GM18870 (cell line): ENCODE results near the gene KCNQ1OT1.

Experiments used
- ATAC-seq: cut with Tn5 transposase; IDR thresholded peaks from one replicate; pipeline ENCODE4 v1.9.1; 2021; ENCODE audit warnings: moderate library complexity; ENCODE audit not compliant: unreplicated experiment

Gene KCNQ1OT1

DNA sequence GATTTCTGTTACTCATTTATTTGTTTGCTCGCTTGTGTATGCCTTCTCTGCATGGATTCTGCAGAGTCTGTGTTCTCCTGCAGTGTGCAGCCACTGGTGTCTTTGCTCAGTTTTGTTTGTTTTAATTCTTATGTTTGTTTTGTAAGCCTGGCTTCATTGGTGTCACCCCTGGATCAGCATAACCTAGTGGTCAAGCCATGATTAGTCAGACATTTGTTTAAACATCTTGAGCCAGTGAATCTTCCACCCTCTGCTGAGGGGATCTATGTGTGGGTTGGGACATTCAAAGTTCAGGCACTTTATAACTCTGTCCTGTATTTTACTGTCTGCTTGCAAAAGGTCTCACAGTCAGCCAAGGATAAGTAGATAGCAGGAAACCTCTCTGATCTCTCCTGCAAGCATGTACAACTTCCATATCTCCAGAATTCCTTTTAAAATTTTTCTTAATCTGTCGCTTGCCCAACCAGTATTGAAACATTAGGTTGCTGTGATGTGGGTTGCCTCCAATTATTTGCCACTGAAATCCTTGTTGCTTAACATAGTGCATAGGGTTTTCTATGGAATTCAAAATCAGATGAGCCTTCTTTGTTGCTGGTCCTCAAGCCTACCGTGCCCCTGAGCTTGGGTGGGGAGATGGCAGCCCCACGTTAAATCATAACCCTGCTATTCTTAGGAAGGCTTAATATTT lies 86.8 kb downstream of the KCNQ1OT1 start:
- no peak for ATAC-seq

DNA sequence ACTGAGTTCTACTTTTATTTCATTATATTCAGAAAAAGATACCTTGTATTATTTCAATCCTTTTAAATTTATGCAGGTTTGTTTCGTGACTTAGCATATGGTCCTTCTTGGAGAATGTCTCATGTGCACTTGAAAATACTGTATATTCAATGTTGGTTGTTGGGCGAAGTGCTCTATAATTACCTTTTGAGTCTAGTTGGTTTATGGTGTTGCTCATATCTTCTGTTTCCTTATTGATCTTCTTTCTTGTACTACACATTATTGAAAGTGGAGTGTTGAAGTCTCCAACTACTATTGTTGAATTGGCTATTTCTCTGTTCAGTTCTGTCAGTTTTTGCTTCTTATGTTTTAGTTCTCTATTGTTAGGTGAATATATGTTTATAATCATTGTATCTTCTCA lies 90.4 kb downstream of the KCNQ1OT1 start:
- ATAC-seq = no peak

DNA sequence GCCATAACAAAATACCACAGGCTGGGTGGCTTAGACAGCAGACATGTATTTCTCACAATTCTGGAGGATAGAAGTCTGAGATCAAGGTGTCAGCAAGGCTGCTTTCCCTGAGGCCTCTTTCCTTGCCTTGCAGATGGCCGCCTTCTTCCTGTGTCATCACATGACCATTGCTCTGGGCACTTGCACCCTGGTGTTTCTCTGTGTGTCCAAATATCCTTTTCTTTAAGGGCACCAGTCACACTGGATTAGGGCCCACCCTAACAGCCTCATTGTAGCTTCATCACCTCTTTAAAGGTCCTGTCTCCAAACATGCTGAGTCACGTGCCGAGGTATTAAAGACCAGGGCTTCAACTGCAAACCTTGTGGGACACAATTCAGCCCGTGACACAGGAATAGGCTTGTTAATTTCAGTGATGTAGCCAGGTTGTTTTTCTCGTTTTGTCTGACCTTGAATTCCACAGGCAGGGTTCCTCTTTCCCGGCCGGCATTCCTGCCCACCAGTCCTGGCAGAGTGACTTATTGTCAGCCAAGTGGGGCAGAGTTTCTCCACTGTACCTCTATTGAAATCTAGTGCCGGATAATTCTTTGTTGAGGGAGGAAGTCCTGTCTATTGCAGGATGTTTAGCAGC lies 100.1 kb downstream of the KCNQ1OT1 start:
- ATAC-seq = no peak

DNA sequence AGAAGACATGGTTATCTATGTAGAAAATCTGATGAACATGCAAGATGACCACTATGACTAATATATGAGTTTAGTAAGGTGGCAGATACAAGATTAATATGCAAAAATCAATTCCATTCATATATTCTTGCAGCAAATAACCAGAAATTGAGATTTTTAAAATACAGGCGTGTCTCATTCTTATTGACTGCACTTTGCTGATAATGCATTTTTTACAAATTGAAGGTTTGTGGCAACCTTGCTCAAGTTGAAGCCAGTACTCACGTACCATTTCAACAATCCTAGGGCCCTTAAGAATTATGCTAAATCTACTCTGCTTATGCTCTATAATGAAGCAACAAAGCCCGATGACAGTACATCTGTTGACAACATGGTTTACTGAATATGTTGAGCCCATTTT lies 104.6 kb downstream of the KCNQ1OT1 start:
- ATAC-seq = no peak

DNA sequence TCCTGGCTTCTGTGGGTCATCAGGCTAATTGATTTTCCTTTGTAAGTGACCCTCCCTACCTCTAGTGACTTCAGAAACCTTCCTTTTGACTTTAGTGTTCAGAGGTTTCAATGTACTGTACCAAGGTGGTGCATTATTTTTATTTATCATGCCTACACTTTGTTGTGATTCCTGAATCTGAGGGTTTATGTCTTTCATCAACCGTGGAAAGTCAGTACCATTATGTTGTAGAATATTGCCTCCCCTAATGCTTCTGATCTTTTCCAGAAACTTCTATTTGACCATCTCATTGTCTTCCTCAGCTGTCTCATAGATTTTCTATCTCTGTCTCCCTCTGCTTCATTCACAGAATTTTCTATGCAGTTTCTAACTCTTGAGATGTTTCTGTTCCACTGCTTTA lies 105.5 kb downstream of the KCNQ1OT1 start:
- ATAC-seq = no peak

DNA sequence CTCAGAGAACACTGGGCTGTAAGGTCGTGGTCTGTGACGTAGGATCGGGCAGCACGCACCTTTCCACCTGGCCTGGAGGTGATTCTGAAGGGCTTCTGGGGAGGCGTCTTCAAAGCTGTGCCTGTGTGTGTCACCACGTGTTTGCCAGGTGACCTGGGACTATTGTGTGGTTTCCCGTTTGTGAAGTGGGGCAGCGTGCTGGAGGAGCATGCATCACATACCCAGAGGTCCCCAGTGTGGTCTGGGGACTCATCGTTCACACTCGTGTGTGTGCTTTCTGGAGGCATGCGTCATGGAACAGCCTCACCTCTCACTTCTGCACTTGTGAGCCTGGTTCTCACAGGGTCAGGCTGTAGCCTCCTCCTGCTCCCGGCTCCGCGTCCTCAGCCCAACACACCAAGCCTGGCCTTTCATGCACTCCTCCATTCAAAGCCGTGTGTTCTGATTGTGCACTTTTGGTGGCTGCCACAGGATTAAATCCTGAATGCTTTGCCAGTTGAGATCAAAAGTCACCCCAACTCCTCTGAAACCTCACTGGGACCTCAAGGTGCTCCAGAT lies 106.3 kb downstream of the KCNQ1OT1 start:
- ATAC-seq = no peak

DNA sequence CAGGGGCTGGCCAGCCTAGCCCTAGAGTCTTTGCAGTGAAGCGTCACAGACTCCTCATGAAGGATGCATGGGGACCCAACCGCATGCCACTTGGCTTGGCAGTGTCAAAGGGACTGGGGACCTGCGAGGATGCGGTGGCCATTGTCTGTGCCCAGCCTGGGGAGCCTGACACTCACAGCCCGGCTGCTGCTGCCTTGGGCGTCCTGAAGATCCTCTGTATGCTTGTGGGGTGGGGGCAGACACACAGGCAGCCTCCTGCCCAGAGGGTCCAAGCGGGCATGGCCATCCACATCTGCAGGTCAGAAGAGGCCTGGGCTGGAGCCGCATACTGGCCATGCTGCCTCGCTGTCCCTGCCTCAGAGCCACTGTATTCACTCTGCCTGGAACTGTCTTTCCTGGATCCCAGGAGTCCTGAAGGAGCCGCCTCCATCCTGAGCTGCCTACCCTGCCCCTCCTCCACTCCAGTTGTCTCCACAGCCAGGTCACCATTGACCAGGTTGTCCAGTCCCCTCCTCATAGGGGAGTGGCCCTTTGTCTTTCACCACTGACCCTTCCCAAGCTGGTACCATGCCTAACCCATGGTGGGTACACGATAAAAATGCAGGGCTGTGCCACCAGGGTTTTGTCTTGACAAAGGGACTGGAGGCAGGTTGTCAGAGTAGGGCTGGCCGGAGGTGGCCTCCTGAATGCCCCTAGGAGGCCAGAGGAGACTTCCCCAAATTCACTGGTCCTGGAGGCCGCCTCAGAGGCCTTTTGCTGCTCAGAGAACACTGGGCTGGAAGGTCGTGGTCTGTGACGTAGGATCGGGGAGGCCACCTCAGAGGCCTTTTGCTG lies 107.0 kb downstream of the KCNQ1OT1 start:
- no peak for ATAC-seq

DNA sequence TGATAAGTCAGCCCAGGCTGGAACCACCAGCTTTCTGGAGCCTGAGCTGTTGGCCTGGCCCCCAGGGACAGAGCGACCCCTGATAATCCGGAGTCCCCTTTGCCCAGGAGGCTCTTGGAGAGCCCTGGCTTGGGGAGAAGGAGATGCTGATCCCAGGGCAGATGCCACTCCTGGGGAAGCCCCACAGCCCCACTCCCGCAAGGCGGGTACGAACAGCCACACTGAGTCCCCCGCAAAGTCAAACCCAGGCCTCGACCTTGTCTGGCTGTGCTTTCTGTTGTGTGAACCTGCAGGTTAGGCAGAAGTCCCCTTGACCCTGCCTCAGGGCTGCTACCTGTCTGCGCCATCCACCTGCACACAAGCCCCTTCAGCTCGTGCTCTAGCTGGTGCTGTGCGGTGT lies 108.0 kb downstream of the KCNQ1OT1 start:
- ATAC-seq = no peak

DNA sequence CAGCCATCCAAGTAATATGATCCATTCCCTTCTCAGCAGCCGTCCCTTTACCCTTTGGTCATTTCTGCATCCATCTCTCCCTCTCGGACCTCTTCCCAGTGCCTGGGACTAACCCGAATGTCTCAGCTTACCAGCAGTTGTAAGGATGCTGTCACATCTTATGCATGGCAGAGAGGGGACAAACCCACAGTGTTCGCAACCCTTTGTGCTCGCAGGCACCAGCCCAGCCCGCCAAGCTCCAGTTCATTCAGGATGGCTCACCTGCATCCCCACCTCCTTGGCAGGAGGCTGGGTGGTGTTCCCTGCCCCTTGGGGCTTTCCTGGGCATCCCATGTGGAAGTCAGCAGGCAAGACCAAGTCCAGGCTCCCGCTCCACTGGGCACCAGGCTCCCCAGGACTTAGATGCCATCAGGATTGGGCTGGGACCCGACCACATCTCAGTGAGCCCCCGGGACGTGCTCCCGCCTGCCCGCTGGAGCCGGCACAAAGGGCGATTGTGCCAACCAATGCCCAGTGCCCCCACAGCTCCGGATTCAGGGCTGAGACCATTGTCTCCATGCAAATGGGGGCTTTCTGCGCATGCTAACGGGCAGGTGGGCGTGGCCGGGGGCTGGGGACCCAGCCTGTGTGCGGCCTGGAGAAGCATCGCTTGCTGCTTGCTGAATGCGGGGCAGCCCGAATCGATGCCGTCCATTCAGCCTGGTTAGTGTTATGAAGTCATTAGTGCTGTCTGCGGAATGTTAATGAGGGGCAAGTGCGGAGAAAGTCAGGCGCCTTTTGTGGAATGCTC lies 108.6 kb downstream of the KCNQ1OT1 start:
- no peak for ATAC-seq

DNA sequence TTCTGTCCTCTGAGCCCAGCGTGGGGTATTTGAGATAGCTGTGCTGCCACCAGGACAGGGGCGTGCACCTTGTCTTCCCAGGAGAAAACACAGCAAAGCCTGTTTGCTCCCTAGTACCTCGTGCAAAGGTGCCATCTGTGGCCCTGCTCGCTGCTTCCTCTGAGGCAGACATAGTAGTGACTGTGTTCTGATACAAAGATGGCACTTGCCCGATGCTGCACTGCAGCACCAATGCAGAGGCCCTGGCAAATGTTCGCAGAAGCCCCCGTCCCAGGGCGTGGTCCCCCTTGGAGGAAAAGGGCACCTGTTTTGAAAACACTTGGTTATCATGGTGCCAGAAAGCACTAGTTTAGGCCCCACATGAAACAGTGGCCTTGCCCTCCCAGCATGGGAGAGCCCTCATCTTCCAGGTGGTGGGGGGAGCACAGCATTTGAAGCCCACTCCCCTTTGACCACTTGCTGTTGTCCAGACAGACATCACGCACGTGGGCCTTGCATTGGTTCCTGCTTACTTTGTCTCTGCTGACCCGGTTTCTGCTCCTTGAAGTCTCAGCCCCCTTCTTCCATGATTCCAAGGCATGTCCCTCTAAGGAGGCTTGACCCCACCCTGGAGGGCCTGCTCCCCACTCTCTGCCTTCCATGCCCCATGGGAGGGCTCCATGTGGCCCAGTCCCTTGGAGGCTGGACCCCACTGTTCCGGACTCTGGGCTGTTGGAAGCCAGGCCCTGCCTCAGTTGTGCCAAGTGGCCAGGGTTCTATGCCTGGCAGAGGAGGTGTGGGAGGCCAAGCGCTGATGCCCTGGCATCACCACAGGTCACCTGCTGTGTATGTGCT lies 109.4 kb downstream of the KCNQ1OT1 start:
- ATAC-seq = no peak

DNA sequence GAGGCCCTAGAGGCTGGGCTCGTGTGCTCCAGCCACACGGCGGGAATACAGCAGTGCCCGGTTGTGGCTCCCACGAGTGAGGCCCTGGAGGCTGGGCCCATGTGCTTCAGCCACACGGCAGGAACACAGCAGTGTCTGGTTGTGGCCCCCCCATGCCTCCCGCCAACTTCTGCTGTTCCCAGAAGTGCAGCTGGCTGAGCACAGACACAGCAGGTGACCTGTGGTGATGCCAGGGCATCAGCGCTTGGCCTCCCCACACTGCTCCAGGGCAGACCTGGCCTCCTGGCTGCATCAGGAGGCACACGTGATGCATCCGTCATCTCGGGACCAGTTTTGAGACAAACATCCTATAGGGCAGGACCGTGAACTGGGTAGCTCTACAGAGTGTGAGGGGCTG lies 110.3 kb downstream of the KCNQ1OT1 start:
- ATAC-seq = no peak

DNA sequence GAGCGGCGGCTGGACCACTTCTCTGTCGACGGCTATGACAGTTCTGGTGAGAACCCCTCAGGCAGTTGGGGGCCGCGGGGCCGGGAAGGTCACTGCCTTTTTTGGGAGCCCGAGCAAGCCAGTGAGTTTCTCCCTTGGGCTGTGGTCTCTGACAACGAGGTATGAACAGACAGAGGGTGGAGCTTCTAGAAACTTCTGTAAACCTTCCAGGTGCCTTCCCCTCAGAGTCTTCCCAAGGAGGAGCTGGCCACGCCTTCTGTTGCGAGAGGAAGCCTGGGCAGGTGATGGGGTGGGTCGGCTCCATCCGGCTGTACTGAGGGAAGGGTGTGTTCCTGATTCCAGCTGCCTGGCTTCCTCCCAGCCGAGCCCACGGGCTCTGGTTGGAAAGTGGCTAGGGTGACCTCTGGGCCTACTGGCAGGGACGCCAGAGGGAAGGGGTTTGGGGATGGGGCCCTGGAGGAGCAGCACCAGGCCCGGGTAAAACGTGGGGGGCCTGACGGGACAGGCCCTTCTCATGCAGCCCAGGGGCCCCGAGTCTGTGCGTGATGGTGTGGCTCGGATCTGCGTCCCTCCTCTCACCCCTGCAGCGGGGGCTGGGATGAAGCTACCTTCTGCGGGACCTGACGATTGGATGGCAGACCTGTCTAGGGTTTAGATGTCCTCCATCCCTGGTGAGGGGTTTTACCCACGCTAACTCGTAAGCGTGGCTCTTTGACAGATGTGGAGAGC lies 110.8 kb downstream of the KCNQ1OT1 start:
- ATAC-seq = no peak

DNA sequence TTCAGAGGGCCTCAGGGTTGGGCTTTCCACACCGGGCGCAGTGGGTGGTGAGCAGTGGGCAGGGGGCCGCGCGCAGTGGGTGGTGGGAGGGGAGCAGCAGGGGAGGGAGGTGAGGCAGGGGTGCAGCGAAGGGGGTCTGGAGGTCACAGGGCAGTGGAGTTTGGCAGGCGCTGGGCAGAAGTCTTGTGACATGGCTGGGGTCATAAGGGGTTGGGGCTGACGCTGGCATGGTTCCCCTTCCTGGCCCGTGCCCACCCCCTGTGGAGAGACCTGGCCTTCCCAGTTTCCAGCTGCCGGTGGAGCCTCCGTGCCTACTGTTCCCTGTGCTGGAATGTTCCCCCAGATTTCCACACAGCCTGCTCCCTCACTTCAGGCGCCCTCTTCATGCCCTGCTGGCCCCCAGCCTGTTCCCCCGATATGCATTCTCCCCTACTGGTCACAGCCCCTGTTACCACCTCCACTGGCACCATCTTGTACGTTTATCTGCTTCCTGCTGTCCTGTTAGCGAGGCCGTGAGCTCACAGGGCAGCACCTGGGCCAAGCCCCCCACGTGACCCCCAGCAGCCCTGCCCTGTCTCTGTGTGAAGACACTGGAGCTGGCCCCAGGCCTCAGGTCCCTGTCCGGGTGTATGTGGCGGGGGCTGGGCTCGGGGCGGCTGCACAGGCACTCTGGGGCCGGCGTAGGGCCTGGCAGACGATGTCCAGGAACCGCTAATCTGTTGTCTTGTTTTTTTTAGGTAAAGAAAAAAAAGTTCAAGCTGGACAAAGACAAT lies 111.6 kb downstream of the KCNQ1OT1 start:
- no peak for ATAC-seq

DNA sequence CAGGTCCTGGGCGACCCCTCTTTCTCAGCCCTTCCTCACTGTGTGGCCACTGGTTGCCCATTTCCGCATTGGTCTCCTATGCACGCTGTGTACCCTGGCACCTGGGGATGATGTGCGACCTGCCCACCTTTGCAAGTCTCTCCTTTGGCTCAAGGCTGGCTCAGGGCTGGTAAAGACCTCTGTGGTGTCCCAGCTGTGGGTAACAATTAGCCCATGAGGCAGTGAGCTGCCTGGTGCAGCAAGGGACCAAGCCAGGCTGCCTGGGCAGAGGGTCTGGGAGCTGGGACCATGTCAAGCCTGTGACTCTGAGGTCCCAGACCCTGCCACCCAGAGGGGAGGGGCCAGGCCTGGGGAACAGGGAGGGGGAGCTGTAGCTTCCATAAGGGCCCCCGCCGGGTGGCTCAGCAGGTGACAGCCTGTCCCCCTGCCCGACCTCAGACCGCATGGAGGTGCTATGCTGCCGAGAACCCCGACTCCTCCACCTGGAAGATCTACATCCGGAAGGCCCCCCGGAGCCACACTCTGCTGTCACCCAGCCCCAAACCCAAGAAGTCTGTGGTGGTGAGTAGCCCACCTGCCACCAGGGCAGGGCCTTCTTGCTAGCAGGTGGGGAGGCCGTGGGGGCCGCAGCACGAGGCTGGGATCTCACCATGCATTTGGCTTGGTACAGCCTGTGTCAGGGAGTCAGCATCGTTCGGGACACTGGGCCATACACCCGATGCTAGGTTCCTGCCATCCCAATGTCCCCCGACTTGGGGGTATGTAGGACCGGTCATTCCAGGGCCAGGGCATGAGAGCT lies 112.5 kb downstream of the KCNQ1OT1 start:
- no peak for ATAC-seq

DNA sequence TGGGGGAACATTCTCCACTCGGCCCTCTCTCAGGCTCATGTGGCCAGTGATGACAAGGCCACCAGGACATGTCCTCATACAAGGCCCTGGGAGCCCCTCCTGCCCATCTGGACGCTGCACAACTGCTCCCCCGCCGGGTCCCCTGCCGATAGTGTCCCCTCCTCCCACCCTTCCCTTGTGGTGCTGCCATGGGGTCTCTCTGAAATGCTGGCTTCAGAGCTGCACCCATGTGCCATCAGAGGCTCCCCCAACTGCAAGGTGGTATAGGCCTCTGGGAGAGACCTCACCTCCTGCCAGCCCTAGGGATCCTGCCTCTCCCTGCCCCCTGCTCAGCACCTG lies 113.0 kb downstream of the KCNQ1OT1 start:
- no peak for ATAC-seq

DNA sequence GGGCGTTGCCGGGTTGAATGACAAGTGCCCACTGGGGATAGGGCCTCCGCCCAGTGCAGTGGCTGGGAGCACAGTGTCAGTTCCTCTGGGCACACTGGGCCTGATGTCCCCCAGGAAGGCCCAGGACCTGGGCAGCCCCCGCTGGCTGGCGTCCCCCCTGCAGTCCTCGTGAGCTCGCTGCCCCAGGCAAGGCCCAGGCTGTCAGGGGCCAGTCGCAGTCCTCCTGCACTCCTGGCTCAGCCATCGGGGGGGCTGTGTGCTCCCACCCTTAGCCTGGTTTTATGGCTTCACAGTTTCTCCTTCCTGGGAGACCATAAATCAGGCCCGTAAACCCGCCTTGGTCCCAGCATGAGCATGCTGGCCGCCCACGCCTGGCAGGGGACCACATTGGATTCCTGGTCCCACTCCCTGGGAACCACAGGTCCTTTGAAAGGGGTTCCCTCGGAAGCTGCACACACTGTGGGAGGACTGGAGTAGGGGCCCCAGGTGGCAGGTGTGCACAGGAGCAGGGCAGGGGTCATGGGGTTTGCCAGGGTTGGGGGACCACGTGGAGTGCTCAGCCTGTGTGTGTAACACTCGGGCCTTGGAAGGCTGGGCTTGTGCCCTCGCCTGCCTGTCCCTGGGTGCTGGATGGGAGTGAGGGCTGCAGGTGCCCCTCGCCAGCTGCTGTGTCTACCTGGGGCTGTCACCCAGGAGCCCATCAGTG lies 113.6 kb downstream of the KCNQ1OT1 start:
- no peak for ATAC-seq

DNA sequence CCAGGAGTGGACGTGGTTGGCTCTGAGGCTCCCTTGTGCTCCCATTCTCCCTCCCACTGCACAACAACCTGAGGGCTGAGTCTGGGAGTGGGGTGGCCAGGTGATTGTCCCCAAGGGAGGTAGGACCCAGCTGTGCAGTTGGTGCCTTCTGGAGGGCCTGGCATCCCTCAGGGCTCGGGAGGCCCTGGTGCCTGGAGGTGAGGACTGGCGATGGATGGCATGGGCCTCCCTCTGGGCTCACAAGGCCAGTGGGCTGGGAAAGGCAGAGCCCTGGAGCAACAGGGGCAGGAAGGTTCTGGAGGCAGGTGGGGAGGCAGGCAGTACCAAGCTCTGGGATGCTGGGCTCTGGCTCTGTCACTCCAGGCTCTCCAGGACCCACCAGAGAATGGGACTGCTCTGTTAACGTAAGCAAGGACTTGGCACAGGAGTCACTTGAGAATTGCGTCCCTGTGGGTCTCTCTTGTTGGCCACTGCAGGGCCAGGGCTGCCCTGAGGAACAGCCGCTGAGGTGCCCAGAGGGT lies 114.2 kb downstream of the KCNQ1OT1 start:
- no peak for ATAC-seq
